ENCODE results near the gene TCF4. TPM values are rescaled to one million over a fixed set of nuclear protein-coding genes. Genes with fewer than 3 reads are reported as not detected.

Gene TCF4
- total RNA-seq, 1 donor from 2014 or later, result 56.8 TPM

- Mint-ChIP-seq H3K4me1 (ENCODE audit: low read depth) (peaks cover 9% of the 10 kb centered on the region), H3K36me3 (ENCODE audit: insufficient read depth) (peaks cover 9% of the 10 kb centered on the region), H3K27ac (no peak overlapping the region), H3K4me3 (ENCODE audit: low read depth) (no peak overlapping the region), H3K9me3 (ENCODE audit: low read depth) (no peaks in the 10 kb centered on the region), H3K27me3 (peaks cover 79% of the 10 kb centered on the region)
- no peak for DNase-seq (ENCODE audit: low spot score, unreplicated experiment)
- no peak for TF ChIP-seq CTCF (IDR thresholded peaks at IDR 0.05; ENCODE audit: unreplicated experiment)
Observed at GRCh38 chr18:55331301-55331700, 256.7 kb downstream of the TCF4 start.

- Mint-ChIP-seq H3K4me3 (ENCODE audit: low read depth) (no peak overlapping the region), H3K27ac (no peak overlapping the region), H3K9me3 (ENCODE audit: low read depth) (no peaks in the 10 kb centered on the region), H3K4me1 (ENCODE audit: low read depth) (peaks cover 13% of the 10 kb centered on the region), H3K36me3 (ENCODE audit: insufficient read depth) (peaks cover 8% of the 10 kb centered on the region), H3K27me3 (peaks cover 91% of the 10 kb centered on the region)
- no peak for TF ChIP-seq CTCF (IDR thresholded peaks at IDR 0.05; ENCODE audit: unreplicated experiment)
- no peak for DNase-seq (ENCODE audit: low spot score, unreplicated experiment)
Observed at GRCh38 chr18:55328301-55328700, 259.7 kb downstream of the TCF4 start.

GRCh38 chr18:55327454-55327853 is 260.5 kb downstream of the TCF4 start:
- no peak for TF ChIP-seq CTCF (IDR thresholded peaks at IDR 0.05; ENCODE audit: unreplicated experiment)
- Mint-ChIP-seq H3K36me3 (ENCODE audit: insufficient read depth) (peaks cover 7% of the 10 kb centered on the region), H3K4me1 (ENCODE audit: low read depth) (peaks cover 15% of the 10 kb centered on the region), H3K4me3 (ENCODE audit: low read depth) (no peak overlapping the region), H3K27me3 (peaks cover 91% of the 10 kb centered on the region), H3K9me3 (ENCODE audit: low read depth) (no peaks in the 10 kb centered on the region), H3K27ac (no peak overlapping the region)
- no peak for DNase-seq (ENCODE audit: low spot score, unreplicated experiment)

- Mint-ChIP-seq H3K4me1 (ENCODE audit: low read depth) (peaks cover 20% of the 10 kb centered on the region), H3K27me3 (peaks cover 85% of the 10 kb centered on the region), H3K9me3 (ENCODE audit: low read depth) (no peaks in the 10 kb centered on the region), H3K4me3 (ENCODE audit: low read depth) (no peak overlapping the region), H3K36me3 (ENCODE audit: insufficient read depth) (peaks cover 2% of the 10 kb centered on the region), H3K27ac (no peak overlapping the region)
- DNase-seq (ENCODE audit: low spot score, unreplicated experiment), result no peak
- TF ChIP-seq CTCF (IDR thresholded peaks at IDR 0.05; ENCODE audit: unreplicated experiment), result no peak
Observed at GRCh38 chr18:55326134-55326533, 261.9 kb downstream of the TCF4 start.

- Mint-ChIP-seq H3K4me3 (ENCODE audit: low read depth) (no peak overlapping the region), H3K27ac (no peak overlapping the region), H3K36me3 (ENCODE audit: insufficient read depth) (peaks cover 1% of the 10 kb centered on the region)
Observed at GRCh38 chr18:55324166-55324565, 263.8 kb downstream of the TCF4 start.

More at GRCh38 chr18:55324166-55324565, 263.8 kb downstream of the TCF4 start:
- no peaks in the 10 kb centered on the region for H3K9me3 Mint-ChIP-seq (ENCODE audit: low read depth)
- no peak for DNase-seq (ENCODE audit: low spot score, unreplicated experiment)
- H3K27me3 Mint-ChIP-seq, result peaks cover 82% of the 10 kb centered on the region
- no peak for TF ChIP-seq CTCF (IDR thresholded peaks at IDR 0.05; ENCODE audit: unreplicated experiment)
- peaks cover 22% of the 10 kb centered on the region for H3K4me1 Mint-ChIP-seq (ENCODE audit: low read depth)
